ENCODE data around the gene TTC1.
A peak's percentile ranks its signal among the peaks of the same experiment; 100 is the strongest.

TTC1 gene

GRCh38 chr5:160092960-160093707 lies 84.2 kb downstream of the TTC1 start:
- in situ Hi-C loops (cut with MboI; ENCODE audit: low pct_unique_long_range_greater_than_20kb, low sequenced_read_pairs, unreplicated experiment): no loop called here
- TF ChIP-seq CTCF (IDR thresholded peaks at IDR 0.05; ENCODE audit: extremely low read depth, insufficient read depth, missing control alignments): no peak
- peak; percentile 45 for DNase-seq (ENCODE audit: low spot score)

- TF ChIP-seq CTCF (IDR thresholded peaks at IDR 0.05; ENCODE audit: extremely low read depth, insufficient read depth, missing control alignments): no peak
- no peak for DNase-seq (ENCODE audit: low spot score)
- in situ Hi-C loops (cut with MboI; ENCODE audit: low pct_unique_long_range_greater_than_20kb, low sequenced_read_pairs, unreplicated experiment): no loop called here
These were observed 87.2 kb downstream of the TTC1 start for GRCh38 chr5:160096178-160096577.

GRCh38 chr5:160097991-160098390 lies 89.1 kb downstream of the TTC1 start:
- TF ChIP-seq CTCF (IDR thresholded peaks at IDR 0.05; ENCODE audit: extremely low read depth, insufficient read depth, missing control alignments): no peak
- in situ Hi-C loops (cut with MboI; ENCODE audit: low pct_unique_long_range_greater_than_20kb, low sequenced_read_pairs, unreplicated experiment): no loop called here
- no peak for DNase-seq (ENCODE audit: low spot score)

- TF ChIP-seq CTCF (IDR thresholded peaks at IDR 0.05; ENCODE audit: extremely low read depth, insufficient read depth, missing control alignments): no peak
- peak; percentile 43 for DNase-seq (ENCODE audit: low spot score)
- in situ Hi-C loops (cut with MboI; ENCODE audit: low pct_unique_long_range_greater_than_20kb, low sequenced_read_pairs, unreplicated experiment): no loop called here
These were observed 96.9 kb downstream of the TTC1 start for GRCh38 chr5:160105686-160106360.

GRCh38 chr5:160108124-160108523 lies 99.2 kb downstream of the TTC1 start:
- DNase-seq (ENCODE audit: low spot score): no peak
- in situ Hi-C loops (cut with MboI; ENCODE audit: low pct_unique_long_range_greater_than_20kb, low sequenced_read_pairs, unreplicated experiment): no loop called here

More at GRCh38 chr5:160108124-160108523, 99.2 kb downstream of the TTC1 start:
- no peak for TF ChIP-seq CTCF (IDR thresholded peaks at IDR 0.05; ENCODE audit: extremely low read depth, insufficient read depth, missing control alignments)

Measured in GM13977 (cell line).